GM21515 (cell line): ENCODE data around the gene SIRPG.
"Not testable (repeated sequence)": the region's sequence is repeated elsewhere in the genome, so short reads cannot be mapped to it uniquely, and the experiment has no call there.

Source experiments
- ATAC-seq: cut with Tn5 transposase; IDR thresholded peaks from one replicate; pipeline ENCODE4 v1.9.1; 2021; ENCODE audit not compliant: unreplicated experiment

Gene SIRPG

DNA sequence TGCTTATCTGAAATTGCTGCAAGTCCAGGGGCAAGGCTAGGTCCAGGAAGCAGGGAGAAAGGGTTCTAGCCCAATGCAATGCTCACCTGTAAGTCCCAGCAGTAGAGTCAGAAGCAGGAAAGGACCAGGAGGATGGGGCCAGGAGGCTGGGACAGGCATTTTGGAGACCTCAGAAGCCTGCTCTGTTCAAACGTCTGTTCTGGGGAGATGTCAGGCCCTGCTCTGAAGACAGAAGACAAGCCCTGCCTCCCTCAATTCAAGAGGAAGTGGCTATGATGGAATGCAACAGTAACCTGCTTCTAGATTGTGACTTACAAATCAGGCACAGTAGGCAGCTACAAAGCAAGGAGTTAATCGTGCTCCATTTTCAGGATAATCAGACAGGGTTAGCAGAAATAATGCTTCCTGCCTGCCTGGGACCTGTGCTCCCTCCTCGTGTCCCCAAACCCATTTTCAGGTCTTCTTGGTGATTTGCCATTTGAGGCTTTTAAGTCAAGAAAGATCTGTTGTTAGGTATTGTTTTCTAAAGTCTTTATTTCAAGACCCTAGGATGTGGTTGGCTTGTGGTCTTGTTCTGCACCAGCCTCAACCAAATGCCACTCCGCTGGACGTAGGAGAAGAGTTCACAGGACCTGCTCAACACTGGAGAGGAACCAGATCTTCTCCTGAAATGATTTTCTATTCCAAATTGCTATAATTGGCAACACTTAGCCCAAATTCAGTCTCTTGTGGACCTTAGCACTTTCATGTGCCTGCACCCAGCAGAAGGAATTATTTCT is at the start of gene SIRPG:
Gene SIRPG (minus strand): TSS at position 224 of the 779 bp plus-strand sequence. CDS start 65 bp downstream, at position 159.
- ATAC-seq, result no peak

GRCh38 chr20:1706887-1707286 is 49.3 kb upstream of the SIRPG start:
- ATAC-seq, result not testable (repeated sequence)

DNA sequence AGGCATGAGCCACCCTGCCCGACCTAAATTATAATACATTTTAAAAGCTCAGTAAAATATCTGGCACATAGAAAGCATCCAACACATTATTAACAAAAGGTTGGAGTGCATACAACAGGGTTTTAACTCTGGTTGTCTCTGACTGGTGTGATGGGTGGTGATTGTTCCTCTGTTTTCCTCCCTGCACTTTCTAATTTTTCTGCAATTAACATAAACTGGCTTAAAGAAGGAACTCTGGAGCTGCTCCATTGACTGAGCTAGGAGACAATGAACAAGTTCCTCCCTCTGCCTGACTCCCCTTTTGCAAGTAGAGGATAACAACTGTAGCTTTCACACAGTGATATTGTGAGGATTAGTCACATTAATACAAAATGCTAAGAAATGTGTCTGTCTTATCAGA is 48.5 kb upstream of the SIRPG start:
- no peak for ATAC-seq

DNA sequence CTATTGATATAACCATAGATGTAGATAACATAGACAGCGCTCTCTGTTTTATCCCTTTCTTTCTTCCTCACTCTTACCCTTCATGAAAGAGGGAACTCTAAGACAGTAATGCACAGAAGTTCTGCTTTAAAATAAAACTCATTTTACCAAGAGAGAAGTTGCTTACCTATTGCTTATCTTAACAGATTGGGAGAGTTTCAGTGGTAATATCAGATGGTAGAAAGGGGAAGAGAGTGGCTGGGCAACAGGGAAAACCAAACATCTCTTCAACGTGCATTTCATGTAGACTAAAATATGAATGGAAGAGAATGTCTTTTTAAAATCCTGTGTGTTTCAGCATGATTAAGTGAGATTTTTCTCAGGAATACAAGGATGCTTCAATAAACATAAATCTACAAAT is 45.3 kb upstream of the SIRPG start:
- no peak for ATAC-seq

DNA sequence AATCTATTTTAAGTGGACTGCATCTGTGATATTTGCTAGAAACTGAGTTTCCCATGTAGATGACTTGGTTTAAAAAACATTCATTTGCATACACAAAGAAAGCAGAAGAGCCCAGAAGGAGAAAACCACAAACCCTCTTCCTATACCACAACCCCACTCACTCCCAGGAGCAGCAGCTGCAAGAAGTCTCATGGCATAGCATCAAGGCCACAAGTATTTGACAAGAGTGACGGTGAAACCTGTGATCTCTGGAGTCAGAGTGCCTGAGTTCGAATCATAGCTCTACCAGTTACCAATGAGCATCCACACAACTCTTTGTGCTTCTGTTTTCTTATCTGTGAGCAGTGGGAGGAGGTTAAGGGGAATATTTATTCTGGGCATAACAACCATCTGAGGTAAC is 44.7 kb upstream of the SIRPG start:
- no peak for ATAC-seq

GRCh38 chr20:1700990-1701389 is 43.4 kb upstream of the SIRPG start:
- no peak for ATAC-seq

- no peak for ATAC-seq
Measured at GRCh38 chr20:1697592-1697991, 40.0 kb upstream of the SIRPG start.

DNA sequence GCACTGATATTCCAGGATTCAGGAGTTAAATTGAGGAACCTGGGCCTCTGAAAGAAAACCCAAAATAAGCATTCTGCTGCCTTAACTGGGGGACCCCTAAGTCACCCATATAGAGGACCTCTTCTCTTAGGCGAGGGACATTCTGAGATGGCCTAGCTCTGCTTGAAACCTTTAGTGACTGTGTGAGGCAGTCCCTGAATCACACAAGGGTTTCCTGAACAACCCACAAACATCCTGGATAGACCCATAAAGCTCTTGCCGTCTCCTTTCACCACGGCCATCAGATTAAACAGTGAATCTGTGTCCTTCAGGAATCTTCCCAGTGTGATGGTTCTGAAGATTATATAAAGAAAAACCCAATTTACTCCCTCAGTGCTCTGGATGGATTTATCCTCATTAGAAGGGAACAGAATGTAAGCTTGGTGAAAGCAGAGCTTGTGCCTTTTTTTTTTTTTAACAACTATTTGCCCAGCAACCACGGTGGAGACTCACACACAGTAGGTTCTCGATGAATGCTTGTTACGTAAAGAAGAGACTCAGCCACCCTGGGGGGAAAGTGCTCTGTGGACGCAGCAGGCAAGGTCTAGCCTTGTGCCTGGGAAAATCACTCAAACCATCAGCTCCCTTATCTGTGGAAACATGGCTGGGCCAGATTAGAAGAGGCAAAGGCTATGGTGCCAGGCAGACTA is 39.1 kb upstream of the SIRPG start:
- no peak for ATAC-seq

DNA sequence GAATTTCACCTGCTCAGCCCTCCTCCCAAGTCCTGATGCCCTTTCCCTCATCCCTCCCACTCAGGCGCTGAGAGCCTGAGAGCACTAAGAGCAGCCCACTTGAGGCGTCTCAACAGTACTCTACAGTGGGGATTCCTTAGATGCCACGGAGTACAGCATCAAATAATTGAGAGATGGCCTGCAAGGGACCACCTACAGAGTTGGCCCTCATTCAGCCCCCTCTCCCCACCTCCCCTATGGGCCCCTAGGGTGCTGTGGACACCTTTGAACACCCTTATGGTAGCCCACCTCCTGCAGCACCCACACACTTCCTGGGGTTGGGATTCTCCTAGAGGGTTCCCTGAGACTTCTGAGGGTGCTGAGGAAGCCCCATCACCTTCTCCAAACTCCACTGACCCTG is 37.1 kb upstream of the SIRPG start:
- ATAC-seq, result no peak

DNA sequence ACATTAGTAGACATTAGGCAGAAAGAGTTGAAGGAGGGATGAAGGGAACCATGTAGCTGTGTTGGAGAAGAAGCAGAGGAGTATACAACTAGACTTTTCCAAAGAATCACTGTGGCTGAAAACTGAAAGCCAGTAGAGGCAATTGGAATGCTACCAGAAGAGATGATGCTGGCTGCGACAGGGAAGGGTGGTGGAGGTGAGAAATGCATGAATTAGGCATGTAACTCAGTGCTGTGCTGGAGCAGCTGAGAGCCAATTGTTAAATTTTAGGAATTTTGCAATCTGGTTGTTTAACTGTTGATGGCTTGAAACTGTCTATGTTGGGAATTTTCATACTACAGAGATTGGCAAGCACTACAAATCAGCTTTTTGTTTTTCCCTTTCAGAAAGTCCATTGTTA is 35.8 kb upstream of the SIRPG start:
- no peak for ATAC-seq

DNA sequence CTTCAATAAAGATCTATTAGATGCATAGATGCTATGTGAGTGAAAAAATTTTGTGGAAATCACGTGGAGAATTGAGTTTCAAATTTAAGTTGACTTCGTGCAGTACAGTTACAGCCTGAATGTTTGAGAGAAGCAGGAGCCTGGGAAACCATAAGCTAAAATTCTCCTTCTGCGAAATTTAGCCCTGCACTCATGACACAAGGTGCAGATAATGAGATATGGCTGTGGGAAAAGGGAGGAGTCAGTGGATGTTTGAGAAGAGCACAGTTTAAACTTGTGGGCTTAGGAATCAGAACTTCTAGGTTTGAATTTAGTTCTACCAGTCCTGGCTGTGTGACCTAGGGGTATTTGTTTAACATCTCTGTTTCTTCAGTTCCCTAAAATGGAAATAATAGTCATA is 32.1 kb upstream of the SIRPG start:
- no peak for ATAC-seq

DNA sequence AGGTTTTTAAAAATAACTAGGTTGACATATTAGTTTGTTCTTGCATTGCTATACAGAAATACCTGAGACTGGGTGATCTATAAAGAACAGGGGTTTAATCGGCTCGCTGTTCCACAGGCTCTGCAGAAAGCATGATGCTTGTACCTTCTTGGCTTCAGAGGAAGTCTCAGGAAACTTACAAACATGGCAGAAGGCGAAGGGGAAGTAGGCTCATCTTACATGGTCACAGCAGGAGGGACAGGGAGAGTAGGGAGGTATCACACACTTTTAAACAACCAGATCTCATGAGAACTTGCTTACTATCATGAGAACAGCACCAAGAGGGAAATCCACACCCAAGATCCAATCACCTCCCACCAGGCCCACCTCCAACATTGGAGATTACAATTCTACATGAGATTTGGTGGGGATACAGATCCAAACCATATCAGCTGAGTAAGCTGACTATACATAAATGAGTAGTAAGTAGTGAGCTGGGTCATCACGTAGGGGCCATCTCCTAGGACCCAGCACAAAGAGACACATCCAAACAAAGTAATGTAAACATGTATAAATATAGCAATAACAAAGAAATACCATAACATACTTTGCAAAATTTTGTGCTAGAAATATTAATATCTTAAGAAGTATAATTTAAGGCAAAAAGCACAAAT is 31.4 kb upstream of the SIRPG start:
- no peak for ATAC-seq

DNA sequence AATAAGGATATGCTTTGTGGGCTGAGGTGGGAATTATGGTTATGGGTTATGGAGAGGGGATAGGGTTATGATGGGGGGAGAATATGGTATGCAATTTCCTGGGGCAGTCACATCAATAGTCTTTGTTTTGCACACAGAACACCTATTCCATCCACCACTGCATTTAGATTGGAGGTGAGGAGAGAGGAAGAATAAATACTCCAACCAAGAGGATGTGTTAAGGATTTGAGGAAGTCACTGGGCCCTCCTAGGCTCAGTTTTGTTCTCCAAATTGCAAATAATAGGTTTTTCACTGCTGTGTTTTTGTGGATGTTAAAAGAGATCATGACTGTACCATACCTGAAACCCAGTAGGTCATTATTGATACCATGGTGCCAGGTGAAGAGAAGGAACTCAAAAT is 29.5 kb upstream of the SIRPG start:
- ATAC-seq, result no peak

DNA sequence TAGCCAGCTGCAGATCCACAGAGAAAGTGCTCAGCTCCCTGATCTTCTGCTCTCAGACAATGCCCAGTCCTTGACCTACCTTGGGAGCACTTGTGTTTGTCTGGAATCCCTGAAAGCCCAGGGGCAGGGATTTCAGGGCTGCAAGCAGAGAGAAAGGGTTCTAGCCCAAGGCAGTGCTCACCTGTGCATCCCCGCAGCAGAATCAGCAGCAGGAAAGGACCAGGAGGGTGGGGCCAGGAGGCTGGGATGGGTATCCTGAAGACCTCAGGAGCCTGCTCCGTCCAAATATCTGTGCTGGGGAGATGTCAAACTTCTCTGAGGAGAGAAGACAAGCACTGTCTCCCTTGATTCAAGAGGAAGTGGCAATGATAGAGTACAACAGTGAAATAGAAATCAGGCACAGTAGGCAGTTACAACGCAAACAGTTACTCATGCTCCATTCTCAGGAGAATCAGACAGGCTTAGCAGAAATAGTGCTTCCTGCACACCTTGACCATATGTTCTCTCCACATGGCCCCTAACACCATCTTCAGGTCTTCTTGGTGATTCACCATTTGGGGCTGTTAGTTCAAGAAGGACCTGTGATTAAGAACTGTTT is 28.7 kb upstream of the SIRPG start:
- no peak for ATAC-seq

DNA sequence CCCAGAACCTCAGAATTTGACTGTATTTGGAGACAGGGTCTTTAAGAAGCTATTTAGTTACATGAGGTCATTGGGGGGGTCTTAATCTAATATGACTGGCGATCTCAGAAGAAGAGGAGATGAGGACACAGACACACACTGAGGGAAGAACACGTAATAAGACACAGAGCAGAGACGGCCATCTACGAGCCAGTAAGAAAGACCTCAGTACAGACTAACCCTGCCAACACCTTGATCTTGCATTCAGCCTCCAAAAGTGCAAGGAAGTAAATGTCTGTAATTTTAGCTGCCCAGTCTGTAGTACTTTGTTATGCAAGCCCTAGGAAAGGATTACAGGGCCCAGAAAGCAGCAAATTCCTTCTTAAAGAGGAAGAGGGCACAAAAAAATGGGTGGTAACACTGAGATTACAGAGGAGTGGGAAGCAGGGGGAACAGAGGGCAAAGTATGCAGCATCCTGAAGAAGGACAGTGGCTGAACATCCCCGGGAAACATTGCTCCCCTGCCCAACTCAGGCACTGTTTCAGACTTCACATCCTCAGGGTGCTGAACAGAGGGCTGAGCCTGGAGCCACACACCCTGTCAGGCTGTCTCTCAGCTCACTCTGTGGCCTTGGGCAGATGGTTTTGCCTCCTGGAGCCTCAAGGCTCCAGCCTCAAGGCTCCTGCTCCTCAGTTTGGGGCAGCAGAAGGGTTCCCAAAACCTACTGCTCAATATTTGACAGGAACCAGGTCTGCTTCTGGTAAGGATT is 27.9 kb upstream of the SIRPG start:
- no peak for ATAC-seq

GRCh38 chr20:1684872-1685271 is 27.3 kb upstream of the SIRPG start:
- no peak for ATAC-seq

GRCh38 chr20:1676650-1677049 is 19.1 kb upstream of the SIRPG start:
- ATAC-seq, result no peak

DNA sequence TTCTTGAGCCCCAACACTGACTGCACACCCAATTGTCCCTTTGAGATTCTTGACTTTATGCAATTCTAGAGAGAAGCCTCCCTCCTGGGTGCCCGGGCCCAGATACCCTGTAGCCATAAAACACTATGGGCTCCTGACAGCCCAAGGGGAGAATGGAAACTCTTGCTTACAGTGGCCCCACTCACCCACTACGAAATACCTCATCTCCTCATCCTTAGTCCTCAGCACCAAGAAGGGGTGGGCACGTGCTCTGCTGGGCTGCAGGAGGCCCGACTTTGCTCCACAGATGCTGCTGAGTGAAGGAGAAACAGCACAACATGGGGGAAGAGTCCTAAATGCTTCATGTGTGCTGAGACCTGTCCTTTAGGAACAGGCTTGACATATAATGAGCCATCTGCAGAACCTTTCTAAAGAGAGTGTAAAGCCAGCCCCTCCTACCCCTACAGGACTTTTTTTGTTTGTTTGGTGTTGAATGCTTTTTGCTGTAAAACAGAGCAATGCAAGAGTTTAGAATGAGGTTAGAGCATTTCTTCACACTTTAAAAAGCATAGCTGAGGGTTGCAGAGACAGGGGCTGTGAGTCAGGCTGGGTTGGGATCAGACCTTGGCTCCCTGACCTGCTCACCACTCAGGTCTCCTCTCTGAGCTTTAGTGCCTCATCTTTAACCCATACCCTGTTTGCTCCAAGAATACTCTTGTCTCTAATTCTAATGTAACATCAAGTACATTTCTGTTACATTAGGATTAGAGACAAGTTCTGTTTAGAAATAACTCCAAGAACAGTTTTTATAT is 17.6 kb upstream of the SIRPG start:
- no peak for ATAC-seq

DNA sequence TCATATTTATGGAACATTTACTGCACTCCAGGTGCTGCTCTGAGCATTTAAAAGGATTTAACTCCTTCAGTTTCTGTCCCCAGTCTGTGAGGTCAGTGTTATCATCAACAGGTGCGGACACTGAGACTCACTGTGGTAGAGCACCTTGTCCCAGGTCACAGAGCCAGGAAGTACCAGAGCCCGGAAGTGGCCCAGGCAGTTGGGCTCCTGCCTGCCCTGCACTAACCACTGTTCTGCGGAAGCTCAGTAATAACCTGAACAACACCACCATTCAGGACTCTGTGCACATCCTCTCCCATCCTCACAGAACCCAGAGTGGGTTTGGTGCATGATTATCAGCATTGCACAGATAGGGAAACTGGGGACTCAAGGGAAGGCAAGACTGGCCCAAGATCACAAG is 16.8 kb upstream of the SIRPG start:
- no peak for ATAC-seq

GRCh38 chr20:1673424-1673823 is 15.8 kb upstream of the SIRPG start:
- no peak for ATAC-seq
